ENCODE results near the gene TYRP1. TPM values are rescaled to one million over a fixed set of nuclear protein-coding genes. Genes with fewer than 3 reads are reported as not detected.

The TYRP1 gene, protein sequence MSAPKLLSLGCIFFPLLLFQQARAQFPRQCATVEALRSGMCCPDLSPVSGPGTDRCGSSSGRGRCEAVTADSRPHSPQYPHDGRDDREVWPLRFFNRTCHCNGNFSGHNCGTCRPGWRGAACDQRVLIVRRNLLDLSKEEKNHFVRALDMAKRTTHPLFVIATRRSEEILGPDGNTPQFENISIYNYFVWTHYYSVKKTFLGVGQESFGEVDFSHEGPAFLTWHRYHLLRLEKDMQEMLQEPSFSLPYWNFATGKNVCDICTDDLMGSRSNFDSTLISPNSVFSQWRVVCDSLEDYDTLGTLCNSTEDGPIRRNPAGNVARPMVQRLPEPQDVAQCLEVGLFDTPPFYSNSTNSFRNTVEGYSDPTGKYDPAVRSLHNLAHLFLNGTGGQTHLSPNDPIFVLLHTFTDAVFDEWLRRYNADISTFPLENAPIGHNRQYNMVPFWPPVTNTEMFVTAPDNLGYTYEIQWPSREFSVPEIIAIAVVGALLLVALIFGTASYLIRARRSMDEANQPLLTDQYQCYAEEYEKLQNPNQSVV
- total RNA-seq = 1 to 10 TPM in 1 of 8 experiments, under 1 TPM in 4, not detected in 3; 0.21 to 1.5 (median 0.71) TPM

DNA sequence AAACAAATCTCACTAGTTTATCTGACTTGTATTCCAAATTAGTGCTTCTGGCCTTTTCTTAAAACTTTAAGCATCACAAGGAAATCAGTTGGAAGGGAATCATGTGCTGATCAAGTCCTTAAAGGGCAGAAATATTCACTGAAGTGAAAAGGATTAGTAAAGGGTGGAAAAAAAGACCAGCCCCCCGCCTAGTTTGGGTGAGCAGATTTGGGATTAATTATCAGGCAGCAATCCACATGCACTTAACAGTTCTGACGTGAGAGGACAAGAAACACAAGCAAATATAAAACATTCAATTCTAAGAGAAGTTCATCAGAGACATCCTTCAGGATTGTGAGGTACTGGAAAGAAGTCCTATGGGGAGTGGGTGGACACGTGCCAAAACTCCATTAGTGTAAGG lies at the start of gene TYRP1:
Gene TYRP1 (plus strand): TSS at position 245 of the 400 bp plus-strand sequence. CDS start 612 bp downstream, outside the sequence.
- 39 to 94% (median 80%) methylated on average over 1 to 3 of the region's 3 CpGs; no CpG with 5 or more reads in 1 of the 10 experiments for WGBS, 10 experiments
- no peak for ATAC-seq (replicated peaks in 6 of 8)
- Histone ChIP-seq H3K27ac (no peak within 1 kb of the TSS), H3K4me3 (no peak within 1 kb of the TSS), H3K4me1 (replicated peaks in 1 of 2) (peaks cover 6 to 15% of the 10 kb centered on the region in 2 donors)
- in situ Hi-C loops (cut with MboI; ENCODE audit: low pct_unique_long_range_greater_than_20kb in 2 of 9, low sequenced_read_pairs in 9 of 9, unreplicated experiment in 9 of 9) = no loop called here

DNA sequence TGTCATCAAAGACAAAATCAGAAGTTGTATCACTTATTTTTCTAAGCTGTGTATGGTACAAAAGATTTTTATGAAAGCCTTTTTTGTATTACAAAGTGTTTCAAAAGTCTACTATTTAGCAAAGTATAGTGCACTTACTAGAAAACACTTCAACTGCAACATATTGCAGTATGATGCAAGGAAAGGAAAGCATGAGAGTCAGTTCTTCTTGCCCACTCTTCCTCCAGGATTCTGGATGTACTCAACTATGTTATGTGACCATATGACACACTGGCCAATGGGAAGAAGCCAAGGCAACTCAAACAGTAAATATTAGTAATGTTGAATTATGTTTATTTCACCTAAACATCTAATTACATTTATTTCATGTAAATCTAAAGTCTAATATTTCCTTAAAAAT lies 49.5 kb upstream of the TYRP1 start:
- H3K27ac ChIP-seq = no peak overlapping the region
- in situ Hi-C loops (cut with MboI; ENCODE audit: low pct_unique_long_range_greater_than_20kb in 2 of 9, low sequenced_read_pairs in 9 of 9, unreplicated experiment in 9 of 9) = no loop called here
- ATAC-seq (replicated peaks in 6 of 8) = no peak
- peaks cover 0 to 12% of the 10 kb centered on the region in 2 donors for H3K4me1 ChIP-seq (replicated peaks in 1 of 2)
- no peak overlapping the region for H3K4me3 ChIP-seq

DNA sequence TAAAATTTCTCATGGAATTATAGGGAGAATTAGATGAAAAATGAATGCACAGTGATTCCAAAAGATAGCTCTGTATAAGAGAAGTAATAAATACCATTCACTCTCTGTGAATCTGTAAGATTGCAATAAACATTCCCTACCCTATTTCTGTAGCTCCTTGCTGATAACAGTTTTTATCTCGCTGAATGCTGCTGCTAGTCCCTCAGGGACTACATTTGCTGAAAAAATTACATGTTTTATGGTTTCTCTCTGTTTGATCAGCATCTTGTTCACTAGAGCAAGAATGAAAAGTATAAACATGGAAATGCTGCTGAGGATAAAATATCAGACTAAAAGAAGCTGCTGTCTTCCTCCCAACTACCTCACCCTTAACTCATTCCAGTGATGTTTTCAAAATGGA lies 44.3 kb upstream of the TYRP1 start:
- ATAC-seq (replicated peaks in 6 of 8) = peak in 3 of 8 experiments; percentile 18 to 41 (median 27)
- in situ Hi-C loops (cut with MboI; ENCODE audit: low pct_unique_long_range_greater_than_20kb in 2 of 9, low sequenced_read_pairs in 9 of 9, unreplicated experiment in 9 of 9) = no loop called here
- 11 to 100% (median 83%) methylated on average over 1 of the region's 1 CpG; no CpG with 5 or more reads in 3 of the 10 experiments for WGBS, 10 experiments
- Histone ChIP-seq H3K4me3 (no peak overlapping the region), H3K4me1 (replicated peaks in 1 of 2) (peaks cover 0 to 15% of the 10 kb centered on the region in 2 donors), H3K27ac (no peak overlapping the region)

DNA sequence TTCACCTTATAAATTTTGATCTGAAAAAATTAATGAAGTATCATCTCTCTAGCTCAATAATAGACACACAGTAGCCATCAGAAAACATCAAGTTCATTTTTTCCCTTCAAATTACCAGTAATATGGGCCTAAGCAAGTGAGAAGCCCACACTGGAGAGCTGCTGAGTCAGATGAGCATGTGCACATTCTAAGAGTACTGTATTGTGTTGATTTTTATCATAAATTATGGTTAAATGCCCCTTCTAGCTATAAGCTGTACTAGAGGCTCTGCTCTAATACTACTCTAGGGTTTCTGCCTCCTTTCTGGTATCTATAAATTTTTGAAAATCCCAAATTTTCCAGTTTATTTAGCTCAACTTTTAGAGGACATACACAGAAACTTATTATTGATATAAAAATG lies 42.1 kb upstream of the TYRP1 start:
- ATAC-seq (replicated peaks in 6 of 8) = peak in 4 of 8 experiments; percentile 26 to 52 (median 44)
- H3K4me1 ChIP-seq (replicated peaks in 1 of 2) = peaks cover 0 to 15% of the 10 kb centered on the region in 2 donors
- in situ Hi-C loops (cut with MboI; ENCODE audit: low pct_unique_long_range_greater_than_20kb in 2 of 9, low sequenced_read_pairs in 9 of 9, unreplicated experiment in 9 of 9) = no loop called here
- H3K27ac ChIP-seq = no peak overlapping the region
- no peak overlapping the region for H3K4me3 ChIP-seq

DNA sequence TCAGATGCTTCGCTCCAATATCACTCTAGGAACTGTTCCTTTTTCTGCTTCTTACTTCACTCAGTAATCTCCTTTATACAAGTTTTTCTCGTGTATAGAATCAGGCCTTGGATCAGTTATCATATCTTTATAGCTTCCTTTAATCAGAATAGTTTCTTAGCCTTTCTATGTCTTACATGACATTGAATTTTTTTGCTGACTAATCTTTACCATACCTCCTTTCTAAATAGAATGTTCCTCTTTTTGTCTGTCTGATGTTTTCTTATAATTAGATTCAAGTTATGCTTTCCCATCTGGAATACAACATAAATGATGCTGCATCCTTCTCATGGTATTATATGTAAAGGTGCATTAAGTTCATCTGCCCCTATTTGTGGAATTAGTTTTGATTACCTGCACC lies 40.2 kb upstream of the TYRP1 start:
- Histone ChIP-seq H3K4me1 (replicated peaks in 1 of 2) (peaks cover 0 to 15% of the 10 kb centered on the region in 2 donors), H3K27ac (no peak overlapping the region), H3K4me3 (no peak overlapping the region)
- no peak for ATAC-seq (replicated peaks in 6 of 8)
- WGBS, 10 experiments = 0 to 75% (median 25%) methylated on average over 1 to 2 of the region's 2 CpGs; no CpG with 5 or more reads in 1 of the 10 experiments
- in situ Hi-C loops (cut with MboI; ENCODE audit: low pct_unique_long_range_greater_than_20kb in 2 of 9, low sequenced_read_pairs in 9 of 9, unreplicated experiment in 9 of 9) = no loop called here

DNA sequence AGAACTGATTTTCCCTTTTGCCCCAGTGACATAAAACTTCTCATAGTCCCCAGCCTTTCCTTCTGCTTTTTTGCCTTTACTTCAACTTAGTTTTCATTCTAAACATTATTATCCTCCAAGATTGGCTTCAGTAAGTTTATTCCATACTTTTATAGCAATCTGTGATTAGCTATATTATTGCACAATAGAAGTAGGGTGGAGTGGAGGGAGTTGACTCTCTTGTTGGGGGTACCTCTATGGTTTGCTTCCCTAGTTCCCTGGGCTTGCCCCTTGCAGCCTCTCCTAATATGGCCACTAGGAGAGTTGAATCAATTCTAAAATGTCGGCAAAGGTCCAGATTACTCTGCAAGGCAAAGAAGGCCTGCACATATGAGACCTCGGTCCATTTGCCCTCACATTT lies 36.4 kb upstream of the TYRP1 start:
- Histone ChIP-seq H3K27ac (no peak overlapping the region), H3K4me1 (replicated peaks in 1 of 2) (no peaks in the 10 kb centered on the region), H3K4me3 (no peak overlapping the region)
- in situ Hi-C loops (cut with MboI; ENCODE audit: low pct_unique_long_range_greater_than_20kb in 2 of 9, low sequenced_read_pairs in 9 of 9, unreplicated experiment in 9 of 9) = no loop called here
- 29 to 100% (median 91%) methylated on average over 1 to 2 of the region's 2 CpGs; no CpG with 5 or more reads in 4 of the 10 experiments for WGBS, 10 experiments
- ATAC-seq (replicated peaks in 6 of 8) = no peak

DNA sequence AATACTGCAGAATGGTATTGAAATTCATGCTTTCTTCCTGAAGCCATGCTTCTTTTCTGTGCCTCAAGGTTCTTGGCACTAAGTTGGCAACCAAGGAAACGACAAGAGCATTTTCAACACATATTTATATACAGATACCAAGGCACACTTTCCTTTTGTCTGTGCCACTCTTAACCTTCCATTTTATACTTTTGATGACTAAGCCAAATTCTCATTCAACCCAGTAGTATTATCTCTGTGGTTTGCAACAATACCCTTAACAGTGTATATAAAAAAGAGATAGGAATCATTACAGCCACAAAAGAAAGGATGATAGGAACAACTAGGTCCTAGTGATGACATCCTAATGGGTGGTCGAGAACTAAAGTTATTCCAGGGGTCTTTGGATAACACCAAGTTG lies 36.0 kb upstream of the TYRP1 start:
- Histone ChIP-seq H3K4me1 (replicated peaks in 1 of 2) (no peaks in the 10 kb centered on the region), H3K27ac (no peak overlapping the region), H3K4me3 (no peak overlapping the region)
- in situ Hi-C loops (cut with MboI; ENCODE audit: low pct_unique_long_range_greater_than_20kb in 2 of 9, low sequenced_read_pairs in 9 of 9, unreplicated experiment in 9 of 9) = no loop called here
- no peak for ATAC-seq (replicated peaks in 6 of 8)
- WGBS, 10 experiments = 0 to 100% (median 76%) methylated on average over 1 to 2 of the region's 2 CpGs; no CpG with 5 or more reads in 4 of the 10 experiments

DNA sequence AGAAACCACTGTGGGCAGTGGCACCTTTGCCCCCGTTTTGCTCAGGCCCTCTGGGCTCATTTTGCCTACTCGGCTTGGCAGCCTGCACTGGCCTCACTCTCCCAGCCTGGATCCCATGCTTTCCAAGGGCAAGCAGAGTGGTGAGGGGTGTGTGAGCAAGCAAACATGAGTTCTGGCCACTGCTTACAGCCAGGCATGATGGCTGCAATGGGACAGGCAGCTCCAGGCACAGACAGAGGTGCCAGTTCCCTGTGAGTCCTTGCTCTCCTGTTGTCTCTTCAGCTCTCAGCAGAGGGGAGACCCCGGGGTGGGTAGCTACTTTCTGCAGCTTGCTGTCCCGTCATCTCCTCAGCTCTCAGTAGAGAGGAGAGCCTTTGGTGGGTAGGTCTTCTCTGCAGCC lies 35.2 kb upstream of the TYRP1 start:
- no peak for ATAC-seq (replicated peaks in 6 of 8)
- Histone ChIP-seq H3K4me3 (no peak overlapping the region), H3K27ac (no peak overlapping the region), H3K4me1 (replicated peaks in 1 of 2) (no peaks in the 10 kb centered on the region)
- in situ Hi-C loops (cut with MboI; ENCODE audit: low pct_unique_long_range_greater_than_20kb in 2 of 9, low sequenced_read_pairs in 9 of 9, unreplicated experiment in 9 of 9) = no loop called here
- 0 to 100% (median 46%) methylated on average over 1 to 3 of the region's 4 CpGs; no CpG with 5 or more reads in 4 of the 10 experiments for WGBS, 10 experiments

DNA sequence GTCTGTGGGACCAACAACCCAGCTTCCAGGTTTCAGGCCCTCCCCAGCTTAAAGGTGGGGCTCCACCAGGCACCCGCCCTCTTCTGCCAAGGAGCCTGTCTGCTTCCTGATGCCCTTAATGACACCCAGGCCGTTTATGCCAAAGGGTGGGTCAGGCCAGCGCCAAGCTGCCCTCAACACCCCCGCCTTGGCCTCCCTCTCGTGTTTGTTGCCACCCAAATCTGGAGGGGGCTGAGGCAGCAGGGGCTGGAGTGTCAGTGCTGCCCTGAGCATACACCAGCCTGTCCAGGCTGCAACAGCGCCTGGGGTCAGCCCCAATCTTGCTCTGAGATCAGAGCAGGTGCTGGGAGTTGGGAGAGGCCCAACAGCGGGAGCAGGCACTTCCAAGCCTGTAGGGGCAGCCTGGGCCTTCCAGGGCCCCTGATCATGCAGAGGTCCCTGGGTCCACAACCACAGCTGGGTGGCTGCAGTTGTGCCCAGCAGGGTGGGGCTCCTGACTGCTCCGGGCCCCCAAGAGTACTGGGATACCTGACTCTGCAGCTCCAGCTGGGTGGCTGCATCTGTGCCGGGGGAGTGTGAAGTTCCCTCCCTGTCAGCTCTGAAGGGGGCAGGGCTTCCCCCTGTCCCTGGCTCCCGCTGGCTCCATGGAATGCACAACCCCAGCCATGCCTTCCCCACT lies 34.5 kb upstream of the TYRP1 start:
- Histone ChIP-seq H3K27ac (no peak overlapping the region), H3K4me1 (replicated peaks in 1 of 2) (no peaks in the 10 kb centered on the region), H3K4me3 (no peak overlapping the region)
- in situ Hi-C loops (cut with MboI; ENCODE audit: low pct_unique_long_range_greater_than_20kb in 2 of 9, low sequenced_read_pairs in 9 of 9, unreplicated experiment in 9 of 9) = no loop called here
- 0 to 100% (median 100%) methylated on average over 1 to 4 of the region's 10 CpGs; no CpG with 5 or more reads in 5 of the 10 experiments for WGBS, 10 experiments
- ATAC-seq (replicated peaks in 6 of 8) = no peak

DNA sequence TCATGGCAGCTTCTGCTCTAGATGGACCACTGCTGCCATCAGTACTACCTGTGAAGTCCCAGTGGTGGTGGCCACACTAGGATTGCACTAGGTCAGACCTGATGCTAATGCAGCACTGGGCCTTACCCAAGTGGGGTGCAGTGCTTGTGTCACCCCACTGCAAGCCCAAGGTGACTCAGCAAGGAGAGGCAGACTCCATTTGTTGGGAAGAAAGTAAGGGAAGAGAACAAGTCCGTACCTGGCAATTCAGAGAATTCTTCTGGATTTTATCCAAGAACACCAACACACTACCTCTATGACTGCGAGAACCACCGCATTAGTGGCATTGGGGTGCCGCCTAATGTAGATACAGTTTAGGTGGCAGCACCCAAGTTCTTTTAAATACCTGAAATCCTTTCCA lies 34.0 kb upstream of the TYRP1 start:
- in situ Hi-C loops (cut with MboI; ENCODE audit: low pct_unique_long_range_greater_than_20kb in 2 of 9, low sequenced_read_pairs in 9 of 9, unreplicated experiment in 9 of 9) = no loop called here
- no peak overlapping the region for H3K4me3 ChIP-seq
- WGBS, 10 experiments = 80 to 96% (median 89%) methylated on average over 1 to 4 of the region's 4 CpGs; no CpG with 5 or more reads in 3 of the 10 experiments
- no peak overlapping the region for H3K27ac ChIP-seq
- ATAC-seq (replicated peaks in 6 of 8) = no peak
- no peaks in the 10 kb centered on the region for H3K4me1 ChIP-seq (replicated peaks in 1 of 2)

DNA sequence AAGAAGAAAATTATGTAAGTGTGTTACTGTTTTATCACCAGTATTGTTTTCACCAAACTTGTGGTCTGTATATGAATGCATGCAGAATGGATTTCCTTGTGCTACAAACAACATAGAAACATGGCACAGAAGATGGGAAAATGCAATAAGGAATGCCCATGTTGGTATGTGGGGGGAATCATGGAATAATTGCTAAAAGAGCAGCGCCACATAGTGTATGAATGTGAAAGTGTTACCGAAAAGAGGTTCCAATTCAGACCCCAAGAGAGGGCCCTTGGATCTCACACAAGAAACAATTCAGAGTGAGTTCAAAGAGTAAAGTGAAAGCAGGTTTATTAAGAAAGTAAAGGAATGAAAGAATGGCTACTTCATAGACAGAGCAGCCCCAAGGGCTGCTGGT lies 26.4 kb upstream of the TYRP1 start:
- Histone ChIP-seq H3K4me3 (no peak overlapping the region), H3K4me1 (replicated peaks in 1 of 2) (no peaks in the 10 kb centered on the region), H3K27ac (no peak overlapping the region)
- peak in 2 of 8 experiments; percentile 28 to 57 for ATAC-seq (replicated peaks in 6 of 8)
- in situ Hi-C loops (cut with MboI; ENCODE audit: low pct_unique_long_range_greater_than_20kb in 2 of 9, low sequenced_read_pairs in 9 of 9, unreplicated experiment in 9 of 9) = no loop called here
- 0 to 85% (median 50%) methylated on average over 1 to 2 of the region's 2 CpGs; no CpG with 5 or more reads in 1 of the 10 experiments for WGBS, 10 experiments

DNA sequence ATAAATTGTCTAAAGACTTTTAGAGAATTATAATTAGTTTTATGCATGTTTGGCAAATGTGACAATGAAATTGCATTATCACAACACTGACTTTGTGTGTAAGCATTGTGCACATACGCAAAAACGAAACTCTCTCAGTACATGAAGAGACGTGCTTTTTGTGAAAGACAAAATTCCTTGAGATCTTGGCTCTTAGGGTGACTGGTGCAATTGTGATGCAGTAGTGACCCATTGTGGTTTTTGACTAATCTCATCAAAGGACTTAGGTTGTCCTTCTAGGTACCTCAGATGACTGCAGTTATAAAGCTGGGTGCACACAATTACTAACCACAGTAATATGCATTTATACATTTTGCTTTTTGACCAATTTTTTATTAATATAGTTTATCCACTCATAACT lies 25.3 kb upstream of the TYRP1 start:
- no peak overlapping the region for H3K4me3 ChIP-seq
- in situ Hi-C loops (cut with MboI; ENCODE audit: low pct_unique_long_range_greater_than_20kb in 2 of 9, low sequenced_read_pairs in 9 of 9, unreplicated experiment in 9 of 9) = no loop called here
- no peak for ATAC-seq (replicated peaks in 6 of 8)
- no peak overlapping the region for H3K27ac ChIP-seq
- no peaks in the 10 kb centered on the region for H3K4me1 ChIP-seq (replicated peaks in 1 of 2)
- WGBS, 10 experiments = 36 to 100% (median 90%) methylated on average over 2 to 3 of the region's 3 CpGs; no CpG with 5 or more reads in 2 of the 10 experiments

DNA sequence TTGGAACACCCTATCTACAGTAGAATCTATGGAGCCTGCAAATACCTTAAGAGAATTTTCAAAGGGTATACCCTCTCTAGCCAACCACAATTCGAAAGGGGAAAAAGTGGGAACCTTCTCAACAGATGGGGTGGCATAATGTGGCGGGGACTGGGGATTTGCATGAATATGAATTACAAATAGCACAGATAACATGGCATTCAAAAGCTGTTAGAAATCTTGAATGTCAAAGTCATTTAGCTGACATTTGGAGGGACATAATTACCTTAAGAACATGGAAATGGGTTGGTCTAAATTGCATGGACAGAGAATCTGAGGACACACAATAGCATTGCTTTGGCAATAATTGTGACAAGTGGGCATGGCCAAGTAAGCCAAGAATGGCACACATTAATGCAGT lies 23.2 kb upstream of the TYRP1 start:
- in situ Hi-C loops (cut with MboI; ENCODE audit: low pct_unique_long_range_greater_than_20kb in 2 of 9, low sequenced_read_pairs in 9 of 9, unreplicated experiment in 9 of 9) = no loop called here
- Histone ChIP-seq H3K4me3 (no peak overlapping the region), H3K27ac (no peak overlapping the region), H3K4me1 (replicated peaks in 1 of 2) (no peaks in the 10 kb centered on the region)
- WGBS, 10 experiments = 0 to 100% (median 83%) methylated on average over 1 to 2 of the region's 2 CpGs; no CpG with 5 or more reads in 1 of the 10 experiments
- no peak for ATAC-seq (replicated peaks in 6 of 8)

Data from motor neuron (in vitro differentiated cells).